ENCODE measurements around the gene KIF15.

GRCh38 chr3:44835684-44836083 lies 74.1 kb downstream of the KIF15 start:
- TF ChIP-seq GATA2 (IDR thresholded peaks at IDR 0.05; ENCODE audit: low read depth, low read length), result no peak
- no peak for TF ChIP-seq GATA3 (IDR thresholded peaks at IDR 0.05; ENCODE audit: low read depth, low read length)

All from SH-SY5Y (cell line).